ENCODE measurements around the gene TRPT1.

Gene TRPT1

DNA sequence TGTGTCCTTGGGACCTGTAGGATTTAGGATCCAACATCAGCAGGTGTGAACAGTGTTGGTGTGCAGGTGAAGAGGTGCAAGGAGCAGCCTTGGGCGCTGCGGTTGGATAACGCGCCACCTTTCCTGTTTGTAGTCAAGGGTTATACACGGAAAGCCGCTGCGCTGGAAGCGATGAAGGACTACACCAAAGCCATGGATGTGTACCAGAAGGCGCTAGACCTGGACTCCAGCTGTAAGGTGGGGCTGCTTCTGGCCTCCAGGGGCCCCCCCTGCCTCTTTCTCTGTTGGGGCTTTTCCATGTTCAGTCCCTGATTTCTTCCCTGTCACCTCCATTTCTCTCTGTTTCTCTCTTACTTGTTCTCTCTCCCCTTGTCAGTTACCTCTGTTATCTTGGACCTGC lies 23.0 kb downstream of the TRPT1 start:
- 0 out of 2 replicates have a peak, but pooled peaks have one; percentile 20 for TF ChIP-seq GLIS2 (tag by site-specific recombination; IDR thresholded peaks at IDR 0.05)
- no peak for TF ChIP-seq ZNF23 (tag by site-specific recombination; IDR thresholded peaks at IDR 0.05; ENCODE audit: borderline replicate concordance)
- Histone ChIP-seq H3K9me3 (ENCODE audit: control insufficient read depth, insufficient read depth, low read depth, low read length) (no peaks in the 10 kb centered on the region), H3K4me1 (ENCODE audit: control insufficient read depth, insufficient read depth, low read length) (0 out of 2 replicates have a peak, but pooled peaks cover 8% of the 10 kb centered on the region), H3K36me3 (ENCODE audit: control insufficient read depth in 2 of 2, insufficient read depth in 1 of 2, low read length in 2 of 2) (peaks cover 17 to 86% of the 10 kb centered on the region in 2 experiments; a peak in 2 of 3 replicates), H3K27ac (ENCODE audit: extremely low read depth, low read depth, low read length) (no peak overlapping the region), H3K4me3 (ENCODE audit: low read depth, low read length) (no peak overlapping the region)
- ChIA-PET POLR2A (interaction anchor here (0.6 to 1.5 kb wide), 3 partner anchors 23 to 96 kb away, joined by 3 to 5 read pairs (median 4); partner anchors contain the start of genes NUDT22 and TRPT1), CTCF (interaction anchor here (1.0 to 4.7 kb wide), 4 partner anchors 14 to 151 kb away, joined by 7 to 31 read pairs (median 14); partner anchors contain the start of gene STIP1)

DNA sequence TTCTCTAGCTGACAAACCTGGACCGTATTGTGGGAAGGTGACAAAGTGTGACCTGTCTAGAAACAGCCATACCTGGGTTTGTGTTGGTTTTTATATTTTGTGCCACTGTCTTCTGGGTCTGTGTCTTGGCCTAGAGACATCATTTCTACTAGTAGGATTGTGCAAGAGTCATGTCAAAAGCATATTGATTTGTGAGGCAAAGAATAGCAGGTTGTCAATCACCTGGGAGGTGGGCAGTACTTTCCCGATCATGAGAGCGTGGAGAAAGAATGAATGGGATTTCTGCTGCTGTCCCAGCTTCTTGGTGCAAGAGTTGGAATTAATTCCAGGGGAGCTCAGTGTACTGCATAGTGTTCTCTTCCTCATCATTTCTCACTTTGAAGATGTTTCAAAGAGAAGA lies 24.4 kb downstream of the TRPT1 start:
- POLR2A ChIA-PET: interaction anchor here (0.6 to 2.3 kb wide), 3 partner anchors 10 to 21 kb away, joined by 3 to 13 read pairs (median 6); partner anchors contain the start of gene STIP1
- TF ChIP-seq HOXC10 (CRISPR knock-in tag; IDR thresholded peaks at IDR 0.05): no peak
- TF ChIP-seq, protein P1, sequence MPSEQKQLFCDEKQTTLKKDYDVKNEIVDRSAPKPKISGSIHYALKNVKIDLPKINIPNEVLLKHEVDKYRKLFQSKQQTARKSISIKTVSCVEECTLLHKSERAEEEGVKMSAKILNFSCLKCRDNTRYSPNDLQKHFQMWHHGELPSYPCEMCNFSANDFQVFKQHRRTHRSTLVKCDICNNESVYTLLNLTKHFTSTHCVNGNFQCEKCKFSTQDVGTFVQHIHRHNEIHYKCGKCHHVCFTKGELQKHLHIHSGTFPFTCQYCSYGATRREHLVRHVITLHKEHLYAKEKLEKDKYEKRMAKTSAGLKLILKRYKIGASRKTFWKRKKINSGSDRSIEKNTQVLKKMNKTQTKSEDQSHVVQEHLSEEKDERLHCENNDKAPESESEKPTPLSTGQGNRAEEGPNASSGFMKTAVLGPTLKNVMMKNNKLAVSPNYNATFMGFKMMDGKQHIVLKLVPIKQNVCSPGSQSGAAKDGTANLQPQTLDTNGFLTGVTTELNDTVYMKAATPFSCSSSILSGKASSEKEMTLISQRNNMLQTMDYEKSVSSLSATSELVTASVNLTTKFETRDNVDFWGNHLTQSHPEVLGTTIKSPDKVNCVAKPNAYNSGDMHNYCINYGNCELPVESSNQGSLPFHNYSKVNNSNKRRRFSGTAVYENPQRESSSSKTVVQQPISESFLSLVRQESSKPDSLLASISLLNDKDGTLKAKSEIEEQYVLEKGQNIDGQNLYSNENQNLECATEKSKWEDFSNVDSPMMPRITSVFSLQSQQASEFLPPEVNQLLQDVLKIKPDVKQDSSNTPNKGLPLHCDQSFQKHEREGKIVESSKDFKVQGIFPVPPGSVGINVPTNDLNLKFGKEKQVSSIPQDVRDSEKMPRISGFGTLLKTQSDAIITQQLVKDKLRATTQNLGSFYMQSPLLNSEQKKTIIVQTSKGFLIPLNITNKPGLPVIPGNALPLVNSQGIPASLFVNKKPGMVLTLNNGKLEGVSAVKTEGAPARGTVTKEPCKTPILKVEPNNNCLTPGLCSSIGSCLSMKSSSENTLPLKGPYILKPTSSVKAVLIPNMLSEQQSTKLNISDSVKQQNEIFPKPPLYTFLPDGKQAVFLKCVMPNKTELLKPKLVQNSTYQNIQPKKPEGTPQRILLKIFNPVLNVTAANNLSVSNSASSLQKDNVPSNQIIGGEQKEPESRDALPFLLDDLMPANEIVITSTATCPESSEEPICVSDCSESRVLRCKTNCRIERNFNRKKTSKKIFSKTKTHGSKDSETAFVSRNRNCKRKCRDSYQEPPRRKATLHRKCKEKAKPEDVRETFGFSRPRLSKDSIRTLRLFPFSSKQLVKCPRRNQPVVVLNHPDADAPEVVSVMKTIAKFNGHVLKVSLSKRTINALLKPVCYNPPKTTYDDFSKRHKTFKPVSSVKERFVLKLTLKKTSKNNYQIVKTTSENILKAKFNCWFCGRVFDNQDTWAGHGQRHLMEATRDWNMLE (tag by site-specific recombination; conservative IDR thresholded peaks at IDR 0.05; ENCODE audit: low read depth): no peak
- no peak for TF ChIP-seq ZNF623 (tag by site-specific recombination; IDR thresholded peaks at IDR 0.05)
- no peak for TF ChIP-seq ZNF658 (tag by site-specific recombination; IDR thresholded peaks at IDR 0.05)
- TF ChIP-seq, protein P2, sequence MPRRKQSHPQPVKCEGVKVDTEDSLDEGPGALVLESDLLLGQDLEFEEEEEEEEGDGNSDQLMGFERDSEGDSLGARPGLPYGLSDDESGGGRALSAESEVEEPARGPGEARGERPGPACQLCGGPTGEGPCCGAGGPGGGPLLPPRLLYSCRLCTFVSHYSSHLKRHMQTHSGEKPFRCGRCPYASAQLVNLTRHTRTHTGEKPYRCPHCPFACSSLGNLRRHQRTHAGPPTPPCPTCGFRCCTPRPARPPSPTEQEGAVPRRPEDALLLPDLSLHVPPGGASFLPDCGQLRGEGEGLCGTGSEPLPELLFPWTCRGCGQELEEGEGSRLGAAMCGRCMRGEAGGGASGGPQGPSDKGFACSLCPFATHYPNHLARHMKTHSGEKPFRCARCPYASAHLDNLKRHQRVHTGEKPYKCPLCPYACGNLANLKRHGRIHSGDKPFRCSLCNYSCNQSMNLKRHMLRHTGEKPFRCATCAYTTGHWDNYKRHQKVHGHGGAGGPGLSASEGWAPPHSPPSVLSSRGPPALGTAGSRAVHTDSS (tag by site-specific recombination; IDR thresholded peaks at IDR 0.05): no peak
- no peak for TF ChIP-seq ZSCAN23 (tag by site-specific recombination; IDR thresholded peaks at IDR 0.05)
- no peak for TF ChIP-seq SCRT1 (tag by site-specific recombination; IDR thresholded peaks at IDR 0.05; ENCODE audit: borderline replicate concordance)
- no peak for TF ChIP-seq ZNF19 (tag by site-specific recombination; IDR thresholded peaks at IDR 0.05; ENCODE audit: low read depth)
- TF ChIP-seq ZNF324 (tag by site-specific recombination; IDR thresholded peaks at IDR 0.05): no peak
- CTCF ChIA-PET: interaction anchor here (0.6 to 1.4 kb wide), 3 partner anchors 13 to 175 kb away, joined by 3 to 4 read pairs (median 4); no protein-coding TSS in a partner anchor
- H3K4me1 ChIP-seq (ENCODE audit: control insufficient read depth, insufficient read depth, low read length): 0 out of 2 replicates have a peak, but pooled peaks cover 8% of the 10 kb centered on the region
- H3K9me3 ChIP-seq (ENCODE audit: control insufficient read depth, insufficient read depth, low read depth, low read length): no peaks in the 10 kb centered on the region
- H3K4me3 ChIP-seq (ENCODE audit: low read depth, low read length): no peak overlapping the region
- peaks cover 19 to 92% of the 10 kb centered on the region in 2 experiments; a peak in 2 of 3 replicates for H3K36me3 ChIP-seq (ENCODE audit: control insufficient read depth in 2 of 2, insufficient read depth in 1 of 2, low read length in 2 of 2)
- H3K27ac ChIP-seq (ENCODE audit: extremely low read depth, low read depth, low read length): no peak overlapping the region

DNA sequence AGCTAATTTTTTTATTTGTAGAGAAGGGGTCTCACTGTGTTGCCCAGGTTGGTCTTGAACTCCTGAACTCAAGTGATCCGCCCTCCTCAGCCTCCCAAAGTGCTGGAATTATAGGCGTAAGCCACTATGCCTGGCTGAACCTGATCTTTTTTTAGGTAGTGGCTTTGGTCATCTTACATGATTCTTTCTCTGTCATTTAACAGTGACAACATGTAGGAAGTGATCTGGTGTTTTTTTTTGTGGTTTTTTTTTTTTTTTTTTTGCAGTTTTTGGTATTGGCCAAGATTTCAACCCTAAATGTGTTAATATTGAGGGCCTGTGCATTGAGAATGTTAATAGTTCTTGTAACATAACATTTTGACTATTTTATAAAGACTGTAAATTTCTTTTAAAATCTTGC lies 27.5 kb downstream of the TRPT1 start:
- peaks cover 42 to 94% of the 10 kb centered on the region in 2 experiments for H3K36me3 ChIP-seq (ENCODE audit: control insufficient read depth in 2 of 2, insufficient read depth in 1 of 2, low read length in 2 of 2)
- no peak overlapping the region for H3K4me3 ChIP-seq (ENCODE audit: low read depth, low read length)
- no peaks in the 10 kb centered on the region for H3K4me1 ChIP-seq (ENCODE audit: control insufficient read depth, insufficient read depth, low read length)
- ChIA-PET CTCF (interaction anchor here (0.6 to 0.7 kb wide), 2 partner anchors 24 to 1777 kb away, joined by 3 to 4 read pairs; no protein-coding TSS in a partner anchor), POLR2A (interaction anchor here (3.1 kb wide), 1 partner anchor 13 kb away, joined by 14 read pairs; the partner anchor contains the start of gene STIP1)
- no peaks in the 10 kb centered on the region for H3K9me3 ChIP-seq (ENCODE audit: control insufficient read depth, insufficient read depth, low read depth, low read length)
- TF ChIP-seq ZFP69B (tag by site-specific recombination; IDR thresholded peaks at IDR 0.05) (no peak), KLF10 (tag by site-specific recombination; IDR thresholded peaks at IDR 0.05) (no peak), ZNF121 (tag by site-specific recombination; IDR thresholded peaks at IDR 0.05) (0 out of 2 replicates have a peak, but pooled peaks have one; percentile 28)
- TF ChIP-seq, protein P3, sequence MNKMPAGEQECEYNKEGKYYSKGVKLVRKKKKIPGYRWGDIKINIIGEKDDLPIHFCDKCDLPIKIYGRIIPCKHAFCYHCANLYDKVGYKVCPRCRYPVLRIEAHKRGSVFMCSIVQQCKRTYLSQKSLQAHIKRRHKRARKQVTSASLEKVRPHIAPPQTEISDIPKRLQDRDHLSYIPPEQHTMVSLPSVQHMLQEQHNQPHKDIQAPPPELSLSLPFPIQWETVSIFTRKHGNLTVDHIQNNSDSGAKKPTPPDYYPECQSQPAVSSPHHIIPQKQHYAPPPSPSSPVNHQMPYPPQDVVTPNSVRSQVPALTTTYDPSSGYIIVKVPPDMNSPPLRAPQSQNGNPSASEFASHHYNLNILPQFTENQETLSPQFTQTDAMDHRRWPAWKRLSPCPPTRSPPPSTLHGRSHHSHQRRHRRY (tag by site-specific recombination; IDR thresholded peaks at IDR 0.05): no peak
- TF ChIP-seq, protein P4, sequence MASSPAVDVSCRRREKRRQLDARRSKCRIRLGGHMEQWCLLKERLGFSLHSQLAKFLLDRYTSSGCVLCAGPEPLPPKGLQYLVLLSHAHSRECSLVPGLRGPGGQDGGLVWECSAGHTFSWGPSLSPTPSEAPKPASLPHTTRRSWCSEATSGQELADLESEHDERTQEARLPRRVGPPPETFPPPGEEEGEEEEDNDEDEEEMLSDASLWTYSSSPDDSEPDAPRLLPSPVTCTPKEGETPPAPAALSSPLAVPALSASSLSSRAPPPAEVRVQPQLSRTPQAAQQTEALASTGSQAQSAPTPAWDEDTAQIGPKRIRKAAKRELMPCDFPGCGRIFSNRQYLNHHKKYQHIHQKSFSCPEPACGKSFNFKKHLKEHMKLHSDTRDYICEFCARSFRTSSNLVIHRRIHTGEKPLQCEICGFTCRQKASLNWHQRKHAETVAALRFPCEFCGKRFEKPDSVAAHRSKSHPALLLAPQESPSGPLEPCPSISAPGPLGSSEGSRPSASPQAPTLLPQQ (tag by site-specific recombination; IDR thresholded peaks at IDR 0.05): no peak
- no peak overlapping the region for H3K27ac ChIP-seq (ENCODE audit: extremely low read depth, low read depth, low read length)

Data from HEK293 (cell line).